ENCODE results near the gene GALNT17.

- TF ChIP-seq PRDM10 (tag by site-specific recombination; IDR thresholded peaks at IDR 0.05) (no peak), ATF2 (tag by site-specific recombination; IDR thresholded peaks at IDR 0.05; ENCODE audit: low read depth) (no peak), ZNF311 (tag by site-specific recombination; IDR thresholded peaks at IDR 0.05; ENCODE audit: borderline replicate concordance) (no peak), CTCF (tag by site-specific recombination; IDR thresholded peaks at IDR 0.05) (no peak), ZNF155 (tag by site-specific recombination; IDR thresholded peaks at IDR 0.05) (no peak), PATZ1 (tag by site-specific recombination; IDR thresholded peaks at IDR 0.05) (no peak), SP2 (tag by site-specific recombination; IDR thresholded peaks at IDR 0.05) (no peak), KLF1 (tag by site-specific recombination; IDR thresholded peaks at IDR 0.05) (no peak), OVOL3 (tag by site-specific recombination; IDR thresholded peaks at IDR 0.05) (no peak), ZNF830 (tag by site-specific recombination; IDR thresholded peaks at IDR 0.05; ENCODE audit: low read depth) (no peak), ZNF660 (tag by site-specific recombination; IDR thresholded peaks at IDR 0.05) (no peak), ZBTB11 (tag by site-specific recombination; conservative IDR thresholded peaks at IDR 0.05; ENCODE audit: low read depth) (no peak), ZNF785 (tag by site-specific recombination; IDR thresholded peaks at IDR 0.05) (no peak)
- TF ChIP-seq, protein P1, sequence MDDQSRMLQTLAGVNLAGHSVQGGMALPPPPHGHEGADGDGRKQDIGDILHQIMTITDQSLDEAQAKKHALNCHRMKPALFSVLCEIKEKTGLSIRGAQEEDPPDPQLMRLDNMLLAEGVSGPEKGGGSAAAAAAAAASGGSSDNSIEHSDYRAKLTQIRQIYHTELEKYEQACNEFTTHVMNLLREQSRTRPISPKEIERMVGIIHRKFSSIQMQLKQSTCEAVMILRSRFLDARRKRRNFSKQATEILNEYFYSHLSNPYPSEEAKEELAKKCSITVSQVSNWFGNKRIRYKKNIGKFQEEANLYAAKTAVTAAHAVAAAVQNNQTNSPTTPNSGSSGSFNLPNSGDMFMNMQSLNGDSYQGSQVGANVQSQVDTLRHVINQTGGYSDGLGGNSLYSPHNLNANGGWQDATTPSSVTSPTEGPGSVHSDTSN (CRISPR knock-in tag; IDR thresholded peaks at IDR 0.05): no peak
Measured at GRCh38 chr7:71377062-71377461, 245.1 kb downstream of the GALNT17 start.

Data from HEK293 (cell line).